Ishikawa (cell line): ENCODE measurements around the gene PLPP6.
A peak's percentile ranks its signal among the peaks of the same experiment; 100 is the strongest.

Source experiments
- CEBPB ChIP-seq: IDR thresholded peaks from 2 replicates; pipeline ENCODE4 v1.6.1; 2012
- CREB1 ChIP-seq: IDR thresholded peaks from 2 replicates; pipeline ENCODE4 v1.6.1; 2012; ENCODE audit warnings: low read depth
- EGR1 ChIP-seq: IDR thresholded peaks from 2 replicates; pipeline ENCODE4 v1.6.1; 2012
- EP300 ChIP-seq: IDR thresholded peaks from 2 replicates; pipeline ENCODE4 v1.6.1; 2012; ENCODE audit warnings: borderline replicate concordance
- FOXM1 ChIP-seq: IDR thresholded peaks from 2 replicates; pipeline ENCODE4 v1.6.1; 2012; ENCODE audit warnings: low read depth, borderline replicate concordance
- MAX ChIP-seq: IDR thresholded peaks from 2 replicates; pipeline ENCODE4 v1.6.1; 2012
- NFIC ChIP-seq: IDR thresholded peaks from 2 replicates; pipeline ENCODE4 v1.6.1; 2012
- RAD21 ChIP-seq: IDR thresholded peaks from 2 replicates; pipeline ENCODE4 v1.6.1; 2012; ENCODE audit warnings: low read depth
- REST ChIP-seq: IDR thresholded peaks from 2 replicates; pipeline ENCODE4 v1.6.1; 2012; ENCODE audit warnings: low read depth, mild to moderate bottlenecking
- TAF1 ChIP-seq: IDR thresholded peaks from 2 replicates; pipeline ENCODE4 v1.6.1; 2012; ENCODE audit warnings: low read depth, mild to moderate bottlenecking
- TCF12 ChIP-seq: IDR thresholded peaks from 2 replicates; pipeline ENCODE4 v1.6.1; 2012; ENCODE audit warnings: low read depth
- TEAD4 ChIP-seq: IDR thresholded peaks from 2 replicates; pipeline ENCODE4 v1.6.1; 2012
- YY1 ChIP-seq: IDR thresholded peaks from 2 replicates; pipeline ENCODE4 v1.6.1; 2012; ENCODE audit warnings: low read depth
- ZBTB7A ChIP-seq: IDR thresholded peaks from 2 replicates; pipeline ENCODE4 v1.6.1; 2012; ENCODE audit warnings: low read depth
- TF ChIP-seq, protein P1 (sequence below): IDR thresholded peaks from 2 replicates; pipeline ENCODE4 v1.6.1; 2012

The PLPP6 gene

DNA sequence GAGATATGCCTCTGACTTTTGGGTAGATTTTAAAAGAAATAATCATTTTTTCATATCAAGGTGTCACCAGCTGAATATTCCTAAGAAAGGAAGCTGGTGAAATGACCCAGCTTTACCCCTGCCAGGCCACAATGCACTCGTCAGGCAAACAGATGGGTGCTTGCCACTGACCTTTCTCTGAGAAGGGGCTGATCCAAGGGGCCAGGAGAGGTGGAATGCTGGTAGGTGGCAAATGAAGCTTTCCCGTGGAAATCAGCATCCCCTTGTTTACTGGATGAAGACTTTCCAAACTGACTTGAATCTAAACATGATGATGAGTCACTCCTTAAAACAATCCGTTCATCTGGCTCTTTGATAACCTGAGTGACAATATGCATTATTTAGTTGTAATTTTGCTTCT lies 44.3 kb upstream of the PLPP6 start:
- no peak for TF ChIP-seq CEBPB

- no peak for TF ChIP-seq EP300
- TF ChIP-seq ZBTB7A: no peak
- no peak for TF ChIP-seq REST
- TF ChIP-seq FOXM1: no peak
- no peak for TF ChIP-seq TAF1
- no peak for TF ChIP-seq CEBPB
- no peak for TF ChIP-seq TCF12
- TF ChIP-seq CREB1: no peak
- TF ChIP-seq RAD21: no peak
- no peak for TF ChIP-seq YY1
- TF ChIP-seq TEAD4: no peak
- TF ChIP-seq, protein P1, sequence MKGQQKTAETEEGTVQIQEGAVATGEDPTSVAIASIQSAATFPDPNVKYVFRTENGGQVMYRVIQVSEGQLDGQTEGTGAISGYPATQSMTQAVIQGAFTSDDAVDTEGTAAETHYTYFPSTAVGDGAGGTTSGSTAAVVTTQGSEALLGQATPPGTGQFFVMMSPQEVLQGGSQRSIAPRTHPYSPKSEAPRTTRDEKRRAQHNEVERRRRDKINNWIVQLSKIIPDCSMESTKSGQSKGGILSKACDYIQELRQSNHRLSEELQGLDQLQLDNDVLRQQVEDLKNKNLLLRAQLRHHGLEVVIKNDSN: no peak
- no peak for TF ChIP-seq EGR1
- TF ChIP-seq NFIC: no peak
- no peak for TF ChIP-seq MAX
These were observed 43.4 kb upstream of the PLPP6 start for GRCh38 chr9:4618700-4619099.

- TF ChIP-seq TAF1 (no peak), FOXM1 (no peak), MAX (no peak), YY1 (no peak), CREB1 (no peak), EP300 (no peak), CEBPB (no peak), RAD21 (no peak), TCF12 (no peak), TEAD4 (no peak), EGR1 (no peak)
These were observed 41.9 kb upstream of the PLPP6 start for GRCh38 chr9:4620057-4620765.

DNA sequence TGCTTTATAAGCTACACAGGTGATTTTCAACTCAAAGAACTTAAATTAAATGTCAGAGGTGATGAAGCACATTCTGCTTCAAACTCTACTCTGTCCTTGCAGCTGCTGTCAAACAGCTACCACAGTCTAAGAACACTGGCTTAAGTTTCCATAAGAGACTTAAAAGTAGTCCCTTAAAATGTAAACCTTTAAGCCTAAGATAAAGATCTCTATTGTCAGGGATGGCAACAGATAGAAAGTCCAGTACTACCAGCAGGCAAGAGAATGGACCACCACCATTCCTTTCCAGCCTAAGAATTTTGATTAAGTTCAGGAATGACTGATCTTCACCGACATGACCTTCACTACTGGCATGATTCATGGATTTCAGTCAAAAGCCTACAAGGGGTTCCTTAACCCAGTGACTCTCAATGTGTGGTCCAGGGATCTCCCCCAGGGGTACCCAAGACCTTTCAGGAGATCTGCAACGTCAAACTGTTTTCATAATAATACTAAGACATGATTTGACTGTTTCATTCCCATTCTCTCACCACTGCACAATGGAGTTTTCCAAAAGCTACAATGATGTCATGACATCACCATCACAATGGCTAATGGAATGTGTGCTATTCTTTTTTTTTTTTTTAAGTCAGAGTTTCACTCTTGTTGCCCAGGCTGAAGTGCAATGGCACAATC lies 41.1 kb upstream of the PLPP6 start:
- no peak for TF ChIP-seq YY1

DNA sequence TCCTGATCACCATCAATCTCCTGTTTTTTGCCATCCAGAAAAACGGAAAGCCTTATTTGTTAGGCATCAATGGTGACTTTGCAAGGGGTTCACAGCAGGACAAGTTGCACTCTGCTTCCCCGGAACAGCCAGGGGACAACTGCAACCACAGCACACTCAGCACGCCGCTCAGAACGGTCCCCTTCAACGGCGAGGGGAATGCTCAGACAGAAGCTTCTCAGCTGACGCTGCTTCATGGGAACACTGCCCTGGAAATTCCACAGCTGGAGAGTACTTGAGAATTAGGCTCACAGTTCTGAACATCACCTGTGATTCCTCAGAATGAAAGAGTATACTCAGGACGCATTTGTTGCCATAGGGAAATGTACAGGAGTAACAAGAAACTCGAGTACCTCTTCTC lies 40.1 kb upstream of the PLPP6 start:
- TF ChIP-seq REST (no peak), CEBPB (no peak), EGR1 (no peak), NFIC (no peak), FOXM1 (no peak), RAD21 (no peak), TCF12 (no peak), CREB1 (no peak), ZBTB7A (no peak), TAF1 (no peak), TEAD4 (no peak), MAX (no peak), YY1 (no peak), EP300 (no peak)
- TF ChIP-seq, protein P1: no peak

DNA sequence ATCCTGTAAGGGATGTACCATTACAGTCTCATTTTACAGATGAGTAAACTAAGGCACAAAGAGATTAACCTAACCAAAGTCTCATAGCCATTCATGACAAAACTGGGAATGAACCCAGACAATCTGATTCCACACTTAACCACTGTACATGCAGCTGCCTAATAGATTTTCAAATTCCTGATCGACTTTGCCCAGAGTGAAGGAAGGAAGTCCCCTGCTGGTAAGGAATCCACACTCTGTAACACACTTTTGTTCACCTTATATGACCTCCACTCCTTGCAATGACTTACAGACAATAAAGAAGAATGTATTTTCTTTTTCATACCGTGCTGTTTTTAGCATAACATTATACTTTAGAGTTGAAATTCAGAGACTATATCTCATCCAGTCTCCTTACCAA lies 31.3 kb upstream of the PLPP6 start:
- TF ChIP-seq, protein P1: no peak
- peak; percentile 26; the same call in 1 of the 2 replicates for TF ChIP-seq RAD21
- 0 out of 2 replicates have a peak, but pooled peaks have one; percentile 36 for TF ChIP-seq TEAD4
